Measurements from ENCODE around the gene SAA2. TPM values are rescaled to one million over a fixed set of nuclear protein-coding genes. Genes with fewer than 3 reads are reported as not detected.
"Not testable (repeated sequence)": the region's sequence is repeated elsewhere in the genome, so short reads cannot be mapped to it uniquely, and the experiment has no call there.

The SAA2 gene
- total and polyA plus RNA-seq, 10 of the 15 experiments (the other 5 are each of a cell fraction or from before 2014, with no cell fraction given) = 0.18 to 4.1 (median 0.28) TPM; not detected in 2

GRCh38 chr11:18264035-18264434, 15.6 kb upstream of the SAA2 start:
- ChIA-PET RAD21 (ENCODE audit: unreplicated experiment) (interaction anchor here (0.7 to 3.0 kb wide), 2 partner anchors 17 to 20 kb away, joined by 3 to 9 read pairs; no protein-coding TSS in a partner anchor), CTCF (no interaction called here), POLR2A (no interaction called here), SMC1A (ENCODE audit: uncharacterized antibody, unreplicated experiment) (interaction anchor here (0.7 to 1.8 kb wide), 2 partner anchors 13 to 17 kb away, joined by 4 to 5 read pairs; no protein-coding TSS in a partner anchor)
- FAIRE-seq (no peak), DNase-seq (ENCODE audit: low read depth, low spot score) (peak; percentile 25), ATAC-seq (no peak)
- Histone ChIP-seq H3K4me3 (no peak overlapping the region), H3K4me1 (ENCODE audit: control insufficient read depth, insufficient read depth, low read length) (peaks cover 20% of the 10 kb centered on the region), H4K20me1 (ENCODE audit: control insufficient read depth, insufficient read depth) (no peaks in the 10 kb centered on the region), H3K9ac (ENCODE audit: control insufficient read depth, insufficient read depth, low read length) (no peak overlapping the region), H3K27ac (ENCODE audit: control insufficient read depth, insufficient read depth) (no peak overlapping the region), H3K4me2 (ENCODE audit: control insufficient read depth, insufficient read depth) (peak overlapping the region; percentile 34), H3K9me3 (replicated peaks; ENCODE audit: control insufficient read depth, insufficient read depth, low read length) (no peaks in the 10 kb centered on the region), H3K36me3 (ENCODE audit: control insufficient read depth in 2 of 2, insufficient read depth in 2 of 2, low read length in 1 of 2) (no peaks in the 10 kb centered on the region), H3K79me2 (ENCODE audit: control insufficient read depth, insufficient read depth, low read length) (no peaks in the 10 kb centered on the region), H3K27me3 (replicated peaks in 1 of 2; ENCODE audit: control insufficient read depth in 2 of 2, insufficient read depth in 2 of 2, low read length in 1 of 2) (no peaks in the 10 kb centered on the region), H2AFZ (ENCODE audit: control insufficient read depth, low read depth, low read length) (no peak overlapping the region)
- in situ Hi-C loops (cut with MboI) (no loop called here), intact Hi-C loops (cut with micrococcal nuclease; ENCODE audit: unreplicated experiment) (no loop called here)
- TF ChIP-seq ETV6 (conservative IDR thresholded peaks at IDR 0.05 in 1 of 2, IDR thresholded peaks at IDR 0.05 in 1 of 2; ENCODE audit: borderline replicate concordance in 1 of 2, low read depth in 1 of 2) (peak in 1 of 2 experiments; percentile 84; a peak in 2 of 4 replicates), JUNB (IDR thresholded peaks at IDR 0.05) (peak; percentile 50), E4F1 (IDR thresholded peaks at IDR 0.05; ENCODE audit: borderline replicate concordance, partially characterized antibody) (no peak), RUNX3 (IDR thresholded peaks at IDR 0.05; ENCODE audit: low read length) (peak; percentile 39)
- 12% methylated on average over 4 of the region's 4 CpGs for WGBS (ENCODE audit: insufficient coverage, insufficient replicate concordance, low lambda C conversion rate, missing lambda C conversion rate)
- BruUV-seq (replicated peaks) = no TSS peak

GRCh38 chr11:18262681-18263350, 14.3 kb upstream of the SAA2 start:
- H2AFZ ChIP-seq (ENCODE audit: control insufficient read depth, low read depth, low read length); POLR2A ChIA-PET; RAD21 ChIA-PET (ENCODE audit: unreplicated experiment); H3K9me3 ChIP-seq (replicated peaks; ENCODE audit: control insufficient read depth, insufficient read depth, low read length); H3K4me2 ChIP-seq (ENCODE audit: control insufficient read depth, insufficient read depth); CTCF ChIA-PET; FAIRE-seq; H3K79me2 ChIP-seq (ENCODE audit: control insufficient read depth, insufficient read depth, low read length); DNase-seq (ENCODE audit: low read depth, low spot score); H3K27me3 ChIP-seq (replicated peaks in 1 of 2; ENCODE audit: control insufficient read depth in 2 of 2, insufficient read depth in 2 of 2, low read length in 1 of 2); H3K9ac ChIP-seq (ENCODE audit: control insufficient read depth, insufficient read depth, low read length); H3K4me3 ChIP-seq; H3K36me3 ChIP-seq (ENCODE audit: control insufficient read depth in 2 of 2, insufficient read depth in 2 of 2, low read length in 1 of 2); in situ Hi-C loops (cut with MboI); BruUV-seq (replicated peaks); ATAC-seq; H3K27ac ChIP-seq (ENCODE audit: control insufficient read depth, insufficient read depth); intact Hi-C loops (cut with micrococcal nuclease; ENCODE audit: unreplicated experiment); H4K20me1 ChIP-seq (ENCODE audit: control insufficient read depth, insufficient read depth): not testable (repeated sequence)
- SMC1A ChIA-PET (ENCODE audit: uncharacterized antibody, unreplicated experiment) = interaction anchor here (1.8 kb wide), 1 partner anchor 12 kb away, joined by 4 read pairs; no protein-coding TSS in a partner anchor
- WGBS (ENCODE audit: insufficient coverage, insufficient replicate concordance, low lambda C conversion rate, missing lambda C conversion rate) = 84% methylated on average over 8 of the region's 8 CpGs
- H3K4me1 ChIP-seq (ENCODE audit: control insufficient read depth, insufficient read depth, low read length) = peaks cover 13% of the 10 kb centered on the region
